HG03280 (cell line): ENCODE measurements around the gene CADM1.

ENCODE experiments used
- ATAC-seq: cut with Tn5 transposase; IDR thresholded peaks from one replicate; pipeline ENCODE4 v1.9.1; 2021; ENCODE audit warnings: mild to moderate bottlenecking, moderate library complexity; ENCODE audit not compliant: unreplicated experiment

The CADM1 gene

GRCh38 chr11:115363426-115363825 lies 140.8 kb downstream of the CADM1 start:
- no peak for ATAC-seq

- no peak for ATAC-seq
These were observed 141.2 kb downstream of the CADM1 start for GRCh38 chr11:115362997-115363396.

GRCh38 chr11:115361025-115361424 lies 143.2 kb downstream of the CADM1 start:
- ATAC-seq: no peak

- ATAC-seq: no peak
These were observed 143.9 kb downstream of the CADM1 start for GRCh38 chr11:115360186-115360824.

GRCh38 chr11:115357066-115357465 lies 147.1 kb downstream of the CADM1 start:
- no peak for ATAC-seq

GRCh38 chr11:115352805-115353485 lies 151.3 kb downstream of the CADM1 start:
- no peak for ATAC-seq

- ATAC-seq: no peak
These were observed 154.7 kb downstream of the CADM1 start for GRCh38 chr11:115349335-115350017.

GRCh38 chr11:115348416-115348815 lies 155.8 kb downstream of the CADM1 start:
- no peak for ATAC-seq

- ATAC-seq: no peak
These were observed 157.1 kb downstream of the CADM1 start for GRCh38 chr11:115347106-115347505.

GRCh38 chr11:115345840-115346239 lies 158.4 kb downstream of the CADM1 start:
- ATAC-seq: no peak

GRCh38 chr11:115345361-115345760 lies 158.9 kb downstream of the CADM1 start:
- ATAC-seq: no peak

GRCh38 chr11:115344846-115345245 lies 159.4 kb downstream of the CADM1 start:
- ATAC-seq: no peak

- ATAC-seq: no peak
These were observed 162.1 kb downstream of the CADM1 start for GRCh38 chr11:115342142-115342541.

GRCh38 chr11:115340874-115341273 lies 163.3 kb downstream of the CADM1 start:
- ATAC-seq: no peak

- ATAC-seq: no peak
These were observed 165.7 kb downstream of the CADM1 start for GRCh38 chr11:115338476-115338875.

GRCh38 chr11:115334932-115335788 lies 169.1 kb downstream of the CADM1 start:
- ATAC-seq: no peak

GRCh38 chr11:115333949-115334348 lies 170.3 kb downstream of the CADM1 start:
- no peak for ATAC-seq

- ATAC-seq: no peak
These were observed 171.1 kb downstream of the CADM1 start for GRCh38 chr11:115333121-115333520.

GRCh38 chr11:115330684-115331482 lies 173.3 kb downstream of the CADM1 start:
- ATAC-seq: no peak

GRCh38 chr11:115326526-115326925 lies 177.7 kb downstream of the CADM1 start:
- no peak for ATAC-seq
